GM21528 (cell line): ENCODE measurements around the gene SYT17.

ENCODE experiments used
- ATAC-seq: cut with Tn5 transposase; IDR thresholded peaks from one replicate; pipeline ENCODE4 v1.9.1; 2021; ENCODE audit warnings: mild to moderate bottlenecking, moderate library complexity; ENCODE audit not compliant: unreplicated experiment, low FRiP score

SYT17 gene

DNA sequence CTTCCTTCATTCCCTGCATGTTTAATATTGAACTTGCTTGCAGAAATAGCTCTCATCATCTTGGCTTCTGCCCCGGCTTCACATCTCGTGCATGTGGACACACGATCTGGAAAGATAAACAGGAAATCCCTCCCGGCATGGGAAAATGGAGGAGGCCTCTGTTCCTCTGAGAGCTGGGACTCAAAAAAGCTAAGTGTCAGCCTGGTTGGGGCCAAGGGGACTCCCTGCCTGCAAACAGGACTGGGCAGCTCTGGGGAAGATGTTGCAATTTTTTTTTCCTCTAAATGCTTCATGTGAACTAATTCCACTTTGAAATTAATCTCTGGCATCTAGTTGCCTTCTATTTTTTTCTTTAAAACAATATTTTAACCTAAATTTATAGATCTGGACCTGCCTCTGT is 29.4 kb upstream of the SYT17 start:
- ATAC-seq: no peak

DNA sequence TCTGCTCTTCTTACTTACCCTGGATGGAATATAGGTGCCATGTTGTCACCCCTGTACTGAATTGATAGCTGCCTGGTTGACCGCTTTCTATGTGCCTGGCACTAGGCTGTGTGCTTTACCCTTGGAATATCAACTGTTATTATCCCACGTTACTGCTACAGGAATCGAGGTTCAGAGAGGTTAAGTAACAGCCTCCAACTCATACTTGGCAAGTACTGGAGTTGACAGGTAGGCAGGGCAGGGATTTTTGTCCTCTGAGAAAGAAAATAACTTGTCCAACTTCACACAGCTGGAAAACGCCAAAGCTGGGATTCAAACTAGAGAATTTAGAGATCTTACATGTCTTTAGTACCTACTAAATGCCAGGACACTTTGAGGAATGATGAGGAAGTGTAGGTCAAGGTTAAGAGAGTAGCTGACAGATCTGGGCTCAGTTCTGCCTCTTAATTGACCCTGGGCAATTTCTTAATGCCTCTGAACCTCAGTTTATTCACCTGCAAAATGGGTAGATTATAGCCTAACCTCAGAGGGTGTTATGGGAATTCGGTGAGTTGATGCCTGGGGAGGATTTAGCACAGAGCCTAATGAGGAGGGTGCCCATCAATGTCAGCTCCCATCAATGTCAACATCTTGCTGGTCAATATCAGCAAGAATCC is 28.5 kb upstream of the SYT17 start:
- ATAC-seq: no peak

DNA sequence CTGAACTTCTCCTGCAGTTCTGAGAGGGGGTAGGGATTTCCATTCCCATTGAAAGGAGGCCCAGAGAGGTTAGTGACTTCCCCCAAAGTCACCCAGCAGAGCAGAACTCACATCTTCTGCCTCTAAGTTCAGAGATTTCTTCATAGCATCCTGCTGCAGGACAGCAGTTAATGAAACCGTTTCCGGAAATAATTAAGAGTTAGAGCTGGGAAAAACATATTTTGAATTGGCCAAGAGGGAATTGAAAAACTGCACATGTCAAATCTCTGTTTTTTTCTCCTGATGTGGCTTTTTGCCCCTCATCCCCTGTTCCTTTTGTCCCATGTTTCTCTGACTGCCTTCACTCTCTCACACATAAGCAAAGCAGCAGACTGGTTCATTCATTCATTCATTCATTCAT is 27.6 kb upstream of the SYT17 start:
- ATAC-seq: no peak

DNA sequence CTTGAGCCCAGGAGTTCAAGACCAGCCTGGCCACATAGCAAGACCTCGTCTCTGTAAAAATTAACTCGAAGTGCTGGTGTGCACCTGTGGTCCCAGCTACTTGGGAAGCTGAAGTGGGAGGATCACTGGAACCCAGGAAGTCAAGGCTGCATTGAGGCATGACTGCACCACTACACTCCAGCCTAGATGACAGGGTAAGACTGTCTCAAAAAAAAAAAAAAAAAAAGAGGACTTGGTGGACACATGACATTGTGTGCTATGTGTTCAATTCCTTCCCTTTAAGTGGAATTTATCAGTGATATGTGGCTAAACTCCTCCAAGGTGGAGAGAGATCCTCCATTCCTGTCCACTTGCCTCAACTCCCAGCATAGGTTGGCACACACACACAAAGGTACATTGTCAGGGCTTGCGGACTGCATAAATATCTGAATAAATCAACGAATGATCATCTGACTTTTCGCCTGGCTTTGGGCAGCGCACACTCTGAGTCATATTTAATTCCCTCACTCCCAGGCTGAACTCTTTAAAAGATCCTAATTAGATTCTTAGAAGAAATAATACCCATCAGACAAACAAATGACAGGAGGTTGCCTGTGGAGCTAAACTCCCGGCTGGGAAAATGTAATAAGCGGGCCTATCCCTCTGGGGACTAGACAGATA is 25.0 kb upstream of the SYT17 start:
- no peak for ATAC-seq

DNA sequence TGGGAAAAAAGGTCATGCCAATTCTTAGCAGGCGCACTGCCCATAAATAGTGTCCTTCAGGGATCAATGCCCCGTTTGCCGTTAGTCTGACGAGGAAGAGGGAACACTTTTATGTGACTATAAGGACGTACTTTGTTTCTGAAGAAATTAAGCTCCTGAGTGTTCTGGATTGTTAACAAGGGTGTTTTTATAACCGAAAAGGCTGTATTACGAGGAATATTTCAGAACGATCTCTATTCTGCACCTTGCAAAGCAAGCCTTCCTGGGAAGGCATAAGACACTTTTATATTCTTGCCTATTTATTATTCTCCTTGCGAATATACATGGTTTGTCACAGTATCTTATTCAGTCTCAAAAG is 24.5 kb upstream of the SYT17 start:
- no peak for ATAC-seq

DNA sequence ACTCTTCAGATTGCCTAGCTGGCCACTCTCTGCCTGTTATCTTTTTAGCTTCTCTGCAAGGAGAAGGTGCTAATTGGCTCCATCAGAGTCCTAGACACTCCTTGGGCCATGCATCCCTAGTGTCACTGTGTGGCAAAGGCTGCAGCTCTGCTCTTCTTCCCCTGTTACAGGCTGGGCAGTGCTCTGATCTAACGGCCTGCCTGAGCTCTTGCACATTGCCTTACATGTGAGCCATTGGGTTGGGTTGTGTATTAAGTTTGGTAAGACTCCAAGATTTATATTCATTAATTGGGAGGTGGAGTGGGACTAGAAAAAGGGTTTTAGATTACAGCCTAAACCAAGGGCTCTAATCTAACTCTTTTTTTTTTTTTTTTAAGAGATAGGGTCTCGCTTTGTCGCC is 23.0 kb upstream of the SYT17 start:
- ATAC-seq: no peak

DNA sequence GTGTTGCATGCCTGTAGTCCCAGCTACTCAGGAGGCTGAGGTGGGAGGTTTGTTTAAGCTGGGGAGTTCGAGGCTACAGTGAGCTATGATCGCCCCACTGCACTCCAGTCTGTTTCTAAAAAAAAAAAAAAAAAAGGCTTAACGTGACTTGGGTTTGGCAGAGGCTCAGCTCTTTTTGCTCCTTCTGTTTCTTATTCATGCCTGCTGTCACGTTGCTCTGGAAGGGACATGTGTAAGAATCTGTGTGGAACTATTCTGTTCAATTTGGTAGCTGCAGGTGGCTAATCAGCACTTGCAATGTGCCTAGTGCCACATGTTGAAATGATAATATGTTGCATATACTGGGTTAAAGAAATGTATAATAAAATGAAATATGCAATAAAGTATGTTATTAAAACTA is 20.9 kb upstream of the SYT17 start:
- no peak for ATAC-seq

DNA sequence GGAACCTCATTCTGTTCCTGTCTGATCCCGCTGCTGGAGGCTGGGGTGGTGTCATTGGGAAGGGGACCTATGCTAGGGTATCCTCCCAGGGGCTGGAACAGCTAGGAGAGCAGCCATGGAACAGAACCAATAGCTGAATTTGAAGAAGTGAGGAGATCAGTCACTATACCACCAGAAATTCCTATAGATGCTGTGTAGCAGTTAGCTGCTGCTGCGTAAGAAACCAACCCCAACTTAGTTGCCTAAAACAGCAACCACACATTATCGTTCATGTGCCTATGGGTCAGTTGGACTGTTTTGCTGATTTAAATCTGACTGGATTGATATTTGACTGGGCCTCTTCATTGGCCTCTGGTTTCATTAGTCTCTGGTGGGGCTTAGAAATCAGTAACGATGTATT is 20.4 kb upstream of the SYT17 start:
- ATAC-seq: no peak

DNA sequence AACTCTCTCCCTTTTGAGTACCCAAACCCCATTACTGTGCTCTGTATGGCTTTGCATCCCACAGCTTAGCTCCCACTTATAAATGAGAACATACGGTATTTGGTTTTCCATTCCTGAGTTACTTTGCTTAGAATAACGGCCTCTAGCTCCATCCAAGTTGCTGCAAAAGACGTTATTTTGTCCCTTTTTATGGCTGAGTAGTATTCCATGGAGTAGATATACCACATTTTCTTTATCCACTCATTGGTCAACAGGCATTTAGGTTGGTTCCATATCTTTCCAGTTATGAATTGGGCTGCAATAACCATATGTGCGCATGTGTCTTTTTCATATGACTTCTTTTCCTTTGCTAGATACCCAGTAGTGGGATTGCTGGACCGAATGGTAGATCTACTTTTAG is 19.9 kb upstream of the SYT17 start:
- no peak for ATAC-seq

DNA sequence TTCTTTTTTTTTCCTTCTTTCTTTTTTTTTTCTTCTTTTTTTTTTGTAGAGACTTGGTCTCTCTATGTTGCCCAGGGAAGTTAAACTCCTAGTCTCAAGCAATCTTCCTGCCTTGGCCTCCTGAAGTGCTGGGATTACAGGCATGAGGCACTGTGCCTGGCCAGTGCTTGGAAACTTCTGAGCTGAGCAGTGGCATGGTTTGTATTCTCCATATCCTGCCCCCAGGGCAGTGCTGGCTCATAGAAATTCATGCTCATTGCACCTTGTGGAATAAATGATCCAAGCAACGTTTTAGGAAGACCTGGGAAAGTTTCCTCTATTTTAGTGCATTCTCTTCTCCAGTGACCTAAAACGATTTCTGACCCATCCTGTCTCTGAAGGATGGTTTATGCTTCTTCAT is 16.7 kb upstream of the SYT17 start:
- ATAC-seq: no peak

DNA sequence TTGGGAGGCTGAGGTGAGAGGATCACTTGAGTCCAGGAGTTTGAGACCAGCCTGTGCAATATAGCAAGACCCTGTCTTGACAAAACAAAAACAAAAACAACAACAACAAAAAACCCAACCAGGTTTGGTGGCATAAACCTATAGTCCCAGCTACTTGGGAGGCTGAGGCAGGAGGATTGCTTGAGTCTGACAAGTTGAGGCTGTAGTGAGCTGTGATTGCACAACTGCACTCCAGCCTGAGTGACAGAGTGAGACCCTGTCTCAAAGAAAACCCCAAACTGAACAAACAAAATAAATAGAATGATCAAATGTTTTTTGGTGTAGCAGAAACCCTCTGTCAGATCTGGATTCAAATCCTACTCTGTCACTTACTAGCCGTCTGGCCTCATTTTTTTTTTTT is 16.0 kb upstream of the SYT17 start:
- ATAC-seq: no peak

DNA sequence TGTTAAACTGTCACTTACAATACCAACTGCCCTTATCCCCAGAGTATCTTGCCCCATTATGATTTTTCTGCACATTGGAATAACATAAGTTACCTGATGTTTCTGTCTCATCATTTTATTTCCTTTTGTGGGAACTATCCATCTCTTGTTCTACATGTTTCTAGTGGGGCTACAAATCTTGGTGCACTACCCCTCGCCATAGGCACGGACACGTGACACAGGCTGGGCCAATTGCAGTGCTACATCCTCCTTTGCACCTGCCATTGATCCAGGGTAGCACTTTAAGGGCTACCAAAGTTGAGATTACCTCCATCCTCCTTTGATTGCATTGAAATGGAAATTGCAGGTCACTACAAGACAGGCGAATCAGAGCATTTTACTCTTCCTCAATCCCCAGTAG is 14.2 kb upstream of the SYT17 start:
- ATAC-seq: no peak

DNA sequence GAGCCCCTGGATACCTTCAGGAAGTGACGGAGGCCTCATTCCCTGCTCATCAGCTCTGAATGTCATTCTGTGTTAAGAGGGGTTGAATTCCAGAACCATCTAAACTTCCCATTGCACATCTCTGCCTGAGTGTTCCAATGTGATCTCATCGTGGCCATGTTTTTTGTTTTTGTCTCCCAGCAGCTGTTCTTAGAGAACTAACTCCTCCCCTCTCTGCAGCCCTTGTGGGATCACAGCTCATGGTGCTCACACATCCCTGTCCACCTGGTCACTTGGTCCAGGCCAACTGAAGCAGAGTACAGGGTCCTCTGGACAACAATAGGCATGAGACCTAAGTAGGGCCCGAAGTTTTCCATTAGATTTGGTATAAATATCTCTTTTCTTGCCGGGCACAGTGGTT is 6.0 kb upstream of the SYT17 start:
- ATAC-seq: no peak

DNA sequence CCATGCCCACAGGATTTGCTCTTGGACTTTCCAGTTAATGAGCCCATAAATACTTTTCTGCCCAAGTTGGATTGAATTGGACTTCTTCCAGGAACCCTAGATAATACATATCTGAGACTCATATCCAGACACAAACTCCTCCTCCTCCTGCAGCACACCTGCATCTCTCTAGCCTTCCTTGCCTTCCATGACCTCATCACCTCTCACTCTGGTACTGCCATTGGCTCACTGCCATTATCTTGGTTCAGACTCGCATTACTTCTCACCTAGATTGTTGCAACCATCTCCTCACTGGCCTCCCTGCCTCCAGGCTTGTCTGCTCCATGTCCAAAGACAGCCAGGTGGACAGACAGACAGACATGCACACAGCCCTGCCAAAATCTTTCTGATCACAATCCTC is 4.8 kb upstream of the SYT17 start:
- ATAC-seq: no peak

DNA sequence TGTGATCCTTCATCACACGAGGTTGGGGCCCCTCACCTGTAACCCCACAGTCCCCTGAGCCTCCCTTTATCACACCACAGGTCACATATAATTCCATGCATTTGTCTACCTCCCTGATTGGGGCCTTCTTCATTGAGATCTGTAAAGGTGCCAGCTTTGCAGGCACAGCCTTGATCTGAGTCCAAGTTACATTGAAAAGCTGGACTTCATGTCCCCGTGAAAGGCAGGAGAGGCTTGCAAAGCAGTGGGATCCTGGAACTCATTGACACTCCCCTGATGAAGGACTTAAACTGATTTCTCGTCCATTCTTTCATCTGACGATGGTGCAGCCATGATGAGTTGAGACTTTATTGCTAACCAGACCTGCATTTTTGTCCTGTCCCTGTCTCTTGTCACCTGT is 3.8 kb upstream of the SYT17 start:
- no peak for ATAC-seq

DNA sequence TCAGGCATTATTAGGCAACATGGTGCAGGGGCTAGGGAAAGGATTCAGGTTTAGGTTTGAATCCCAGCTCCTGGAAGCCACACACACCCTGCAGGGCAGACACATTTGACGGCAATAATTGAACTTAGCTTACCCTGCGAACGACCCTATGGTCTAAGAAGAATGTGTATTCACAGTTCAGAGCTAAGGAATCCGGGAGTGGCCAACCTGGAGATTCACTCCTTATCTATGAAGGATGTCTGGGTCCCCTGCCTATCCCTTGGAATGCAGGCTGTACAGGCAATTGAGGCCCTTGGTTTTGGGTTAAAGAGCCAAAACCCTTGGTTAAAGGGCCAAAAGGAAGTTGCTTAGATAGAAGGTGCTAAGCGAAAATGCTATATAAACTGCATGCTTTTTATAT is 2.9 kb upstream of the SYT17 start:
- ATAC-seq: no peak

DNA sequence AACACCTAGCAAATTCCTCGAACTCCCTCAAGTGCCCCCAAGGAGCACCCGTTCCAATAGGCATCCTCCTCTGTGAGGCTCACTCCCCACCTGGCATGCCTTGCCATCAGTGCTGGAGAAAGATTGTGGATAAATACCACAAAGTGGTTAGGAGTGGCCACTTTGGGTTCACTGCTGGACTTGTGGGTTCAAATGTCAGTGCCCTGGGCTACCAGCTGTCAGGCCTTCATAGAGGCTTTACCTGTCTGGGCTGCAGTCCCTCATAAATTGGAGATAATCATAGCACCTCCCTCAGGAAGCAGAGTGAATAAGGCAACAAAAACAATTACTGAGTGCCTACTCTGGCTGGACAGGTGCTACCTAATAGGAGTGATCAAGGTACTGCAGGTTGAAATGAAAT is 1.5 kb upstream of the SYT17 start:
- no peak for ATAC-seq

DNA sequence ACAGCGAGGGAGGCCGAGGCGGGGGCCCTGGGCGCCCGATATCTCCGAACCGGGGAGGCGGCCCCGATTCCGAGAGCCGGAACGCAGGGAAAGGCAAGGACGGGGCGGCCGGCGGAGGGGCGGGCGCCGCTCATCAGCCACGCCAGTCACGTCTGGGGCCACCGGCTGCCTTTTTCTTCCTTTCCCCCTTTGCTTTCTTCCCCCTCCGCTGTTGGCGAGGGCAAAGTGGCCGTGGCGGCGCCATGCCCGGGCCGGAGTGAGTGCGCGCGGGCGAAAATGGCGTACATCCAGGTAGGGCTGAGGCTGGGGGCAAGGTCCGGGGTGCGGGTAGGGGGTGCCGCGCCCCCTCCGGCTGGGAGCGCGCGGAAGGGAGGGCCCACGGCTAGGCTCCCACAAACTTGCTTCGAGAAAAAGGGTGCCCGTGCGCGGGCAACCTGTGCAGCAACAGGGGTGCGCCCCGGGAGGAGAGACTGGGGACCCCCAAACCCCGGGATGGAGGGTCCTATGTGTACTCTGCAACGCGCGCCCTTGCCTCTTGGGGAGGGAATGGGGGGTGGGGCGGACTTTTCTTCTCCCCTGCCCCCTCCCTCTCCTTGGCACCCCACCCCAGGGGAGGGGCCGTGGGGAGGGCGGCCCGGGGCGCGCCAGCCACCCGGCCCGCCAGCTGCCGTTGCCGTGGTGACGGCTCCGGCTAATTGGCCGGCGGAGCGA is 486 bp downstream of the SYT17 start:
- ATAC-seq: no peak

DNA sequence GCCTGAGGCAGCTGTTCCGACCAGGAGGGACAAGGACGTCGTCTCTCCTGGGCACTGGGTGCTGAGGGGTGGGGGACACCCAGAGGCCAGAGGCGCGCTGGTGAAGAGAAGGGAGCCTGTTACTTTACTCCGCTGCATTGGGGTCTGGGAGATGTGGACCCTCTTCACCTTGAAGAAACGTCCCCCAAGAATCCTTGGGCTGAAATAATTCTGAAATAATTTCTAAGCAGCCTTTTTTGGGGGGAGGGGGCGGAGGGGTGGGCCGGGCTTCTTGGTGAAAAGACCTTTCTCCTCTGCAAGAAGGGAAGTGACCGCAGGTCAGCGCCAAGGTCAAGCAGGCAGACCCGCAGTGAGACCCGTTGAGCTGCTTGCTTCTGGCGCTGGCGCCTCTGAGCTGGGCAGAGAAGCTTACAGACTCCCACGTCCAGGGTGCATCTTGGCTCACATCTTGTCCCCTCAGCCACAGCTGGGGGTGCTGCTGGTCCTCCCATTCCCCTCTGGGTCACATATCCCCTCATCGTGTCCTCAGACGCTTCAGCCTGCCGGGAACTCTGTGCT is 1.1 kb downstream of the SYT17 start:
- ATAC-seq: no peak

DNA sequence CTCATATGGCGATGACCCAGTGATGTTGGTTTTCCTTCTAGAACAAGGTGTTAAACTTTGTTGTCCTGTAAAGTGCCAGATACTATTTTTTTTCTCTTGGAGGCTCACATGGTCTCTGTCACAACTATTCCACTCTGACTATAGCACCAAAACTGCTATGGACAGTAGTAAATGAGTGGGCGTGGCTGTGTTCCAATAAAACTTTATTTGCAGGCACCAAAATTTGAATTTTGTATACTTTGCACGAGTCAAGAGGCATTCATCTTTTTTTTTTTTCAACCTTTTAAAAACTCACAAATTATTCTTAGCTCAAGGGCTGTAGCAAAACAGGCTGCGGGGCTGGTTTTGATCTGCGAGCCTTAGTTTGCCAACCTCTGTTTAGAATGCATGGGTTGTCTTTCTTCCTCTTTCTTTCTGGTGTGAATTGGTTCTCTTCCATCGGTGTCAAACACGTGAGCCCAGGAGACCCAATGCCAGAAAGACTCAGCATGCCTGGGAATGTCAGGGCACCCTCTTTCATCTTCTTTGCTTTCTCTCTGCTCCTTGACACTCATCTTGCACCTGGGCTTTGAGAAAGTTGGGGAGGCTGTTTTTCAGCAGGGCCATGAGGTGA is 2.1 kb downstream of the SYT17 start:
- ATAC-seq: no peak

DNA sequence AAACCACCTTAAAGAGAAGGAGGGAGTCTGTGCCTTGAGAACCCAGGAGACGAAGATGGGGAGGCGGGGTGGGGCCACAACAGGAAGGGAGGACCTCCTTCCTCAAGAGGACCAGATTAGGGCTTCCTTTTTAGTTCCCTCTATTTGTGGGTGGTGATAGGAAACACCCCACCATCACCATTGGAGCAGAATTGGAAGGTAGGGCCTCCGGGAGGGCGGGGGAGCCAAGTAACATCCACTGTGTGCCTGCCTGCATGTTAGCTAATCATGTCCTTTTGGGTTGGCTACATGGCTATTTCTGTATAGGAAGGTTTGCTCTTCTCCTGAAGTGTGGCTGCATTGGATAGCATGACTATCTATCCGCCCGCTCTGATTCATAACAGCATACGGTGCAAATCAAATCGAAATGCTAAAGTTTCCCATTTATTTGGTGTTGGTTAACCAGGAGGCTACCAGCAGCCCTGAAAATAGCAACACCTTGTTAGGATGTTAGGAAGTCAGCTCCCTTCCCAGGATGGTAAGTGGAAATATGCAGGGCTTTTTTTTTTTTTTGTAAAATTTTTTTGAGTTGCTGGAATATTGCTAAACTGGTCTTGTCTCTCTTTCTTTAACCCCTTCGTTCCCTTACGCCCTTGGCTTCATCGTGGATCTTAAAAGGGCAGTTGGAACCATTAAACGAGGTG is 4.2 kb downstream of the SYT17 start:
- ATAC-seq: no peak
